Sigmoid colon (tissue), 4 donors: Measurements from ENCODE around the gene GPR150.

Source experiments
- CTCF ChIP-seq, 4 experiments: fragments of 450-650 bp in 3 of 4; fragments of 200-600 bp in 1 of 4; IDR thresholded peaks; one replicate each; pipeline ENCODE4 v1.5.1; 2016 to 2019; ENCODE audit warnings: antibody characterized with exemption in 4 of 4, mild to moderate bottlenecking in 3 of 4, moderate library complexity in 2 of 4
- EP300 ChIP-seq, 4 donors: sonication (generic); formaldehyde crosslinking; IDR thresholded peaks; one replicate each; pipeline ENCODE4 v1.6.1; 2017; ENCODE audit warnings: antibody characterized with exemption in 4 of 4

GRCh38 chr5:95631255-95631958, 11.5 kb downstream of the GPR150 start:
- TF ChIP-seq CTCF (IDR thresholded peaks at IDR 0.05), result no peak
- TF ChIP-seq EP300 (IDR thresholded peaks at IDR 0.05), result no peak
